ENCODE results near the gene GRK3.

Gene GRK3

DNA sequence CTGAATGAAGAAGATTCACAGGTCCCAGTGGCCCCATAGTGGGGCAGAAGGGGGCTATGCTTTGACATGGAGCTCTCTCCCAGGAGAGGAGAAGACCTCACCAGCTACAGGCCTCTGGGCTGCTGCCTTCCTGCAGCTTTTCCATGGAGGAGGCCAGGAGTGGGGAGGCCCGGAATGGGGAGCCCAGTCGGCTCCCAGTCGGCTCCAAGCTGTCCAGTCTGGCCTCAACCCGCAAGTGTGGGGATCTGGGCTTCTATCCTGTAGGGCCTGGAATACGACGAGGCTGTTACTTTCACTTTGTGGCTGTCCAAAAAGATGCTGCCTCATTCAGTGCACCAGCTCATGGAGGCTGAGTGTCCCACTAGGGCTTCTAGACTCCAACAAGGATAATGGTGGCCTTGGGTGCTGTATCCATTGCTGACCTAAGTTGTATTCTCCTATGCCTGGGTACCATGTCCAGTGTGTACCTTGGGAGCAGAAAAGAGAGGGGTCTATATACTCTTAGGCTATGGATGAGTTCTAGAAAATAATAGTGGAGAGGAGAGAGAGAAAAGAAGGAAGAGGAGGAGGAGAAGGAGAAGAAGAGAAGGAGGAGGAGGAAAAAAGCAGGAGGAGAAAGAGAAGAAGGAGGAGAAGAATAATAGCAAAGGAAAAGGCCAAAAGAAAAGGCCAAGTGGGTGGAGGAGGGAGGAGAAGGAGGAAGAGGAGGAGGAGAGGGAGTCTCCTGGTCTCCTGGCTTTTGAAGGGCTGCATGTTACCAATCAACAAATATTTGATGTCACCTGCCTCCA is 178.6 kb downstream of the GRK3 start:
- no peak for DNase-seq

GRCh38 chr22:25744694-25745093 is 180.2 kb downstream of the GRK3 start:
- DNase-seq: no peak

GRCh38 chr22:25745341-25746011 is 181.0 kb downstream of the GRK3 start:
- no peak for DNase-seq

- no peak for DNase-seq
These were observed 181.5 kb downstream of the GRK3 start for GRCh38 chr22:25746012-25746373.

DNA sequence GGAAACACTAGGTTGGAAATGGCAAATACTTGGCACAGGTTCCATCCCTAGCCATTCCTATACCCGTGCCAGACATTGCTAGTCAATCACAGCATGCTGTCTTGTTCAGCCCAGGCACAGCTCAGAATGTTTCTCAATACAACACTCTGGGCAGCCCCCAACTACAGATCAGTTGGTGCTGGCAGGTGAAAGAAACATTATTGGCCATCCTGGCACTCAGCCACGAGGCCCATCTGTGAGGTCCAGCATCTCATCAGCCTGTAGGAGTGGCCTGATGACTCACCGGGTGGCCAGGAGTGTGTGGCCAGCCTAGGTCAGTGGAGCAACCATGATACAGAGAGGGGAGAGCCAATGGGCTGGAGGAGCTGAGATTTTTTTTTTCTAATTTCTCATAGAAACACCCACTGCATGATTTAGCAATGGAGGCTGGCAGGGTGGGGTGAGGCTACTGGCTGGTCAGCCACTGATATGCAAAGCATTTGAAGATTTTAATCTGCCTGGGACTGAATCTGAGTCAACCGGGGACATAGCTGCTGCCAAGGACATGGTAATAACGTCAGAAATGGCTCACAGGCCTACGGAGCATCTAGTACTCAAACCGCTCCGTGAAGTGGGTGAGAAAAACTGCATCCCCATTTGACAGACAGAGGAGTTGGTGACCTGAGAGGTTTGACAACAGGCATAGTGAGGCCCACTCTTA is 182.9 kb downstream of the GRK3 start:
- DNase-seq: no peak

DNA sequence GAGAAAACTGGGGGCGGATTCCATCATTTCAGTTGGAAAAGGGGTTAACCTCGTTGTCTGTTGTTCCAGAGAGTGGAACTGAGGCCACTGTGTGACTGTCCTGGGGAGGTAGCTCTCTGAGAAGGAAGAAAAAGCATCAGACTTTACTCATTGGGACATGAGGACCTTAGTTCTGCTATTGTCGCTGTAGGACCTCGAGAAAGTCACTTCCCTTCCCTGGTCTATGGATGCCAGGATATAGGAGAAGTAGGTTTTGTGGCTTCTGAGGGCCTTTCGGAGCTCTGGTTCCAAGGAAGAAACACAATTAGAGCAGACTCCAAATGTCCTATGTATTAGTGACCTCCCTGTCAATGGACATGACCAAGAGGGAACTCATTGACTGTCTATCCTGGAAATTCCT is 183.7 kb downstream of the GRK3 start:
- no peak for DNase-seq

DNA sequence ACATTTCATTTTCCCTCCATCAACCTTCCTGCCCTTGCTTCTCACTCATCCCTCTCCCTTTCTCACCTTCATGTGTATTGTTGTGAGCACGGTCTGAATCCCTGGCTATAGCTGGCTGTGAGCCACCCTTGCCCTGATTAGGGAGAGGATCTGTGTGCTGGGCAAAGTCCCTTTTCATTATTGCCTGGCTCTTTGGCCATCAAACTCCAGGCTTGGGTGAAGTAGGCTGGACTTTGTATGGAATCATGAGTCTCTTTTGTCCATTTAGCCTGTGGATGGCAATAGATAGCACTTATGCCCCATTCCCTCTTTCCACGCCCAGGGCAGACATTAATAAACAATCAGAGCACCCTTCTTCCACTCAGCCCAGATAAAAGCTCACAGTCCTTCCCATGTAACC is 184.2 kb downstream of the GRK3 start:
- no peak for DNase-seq

DNA sequence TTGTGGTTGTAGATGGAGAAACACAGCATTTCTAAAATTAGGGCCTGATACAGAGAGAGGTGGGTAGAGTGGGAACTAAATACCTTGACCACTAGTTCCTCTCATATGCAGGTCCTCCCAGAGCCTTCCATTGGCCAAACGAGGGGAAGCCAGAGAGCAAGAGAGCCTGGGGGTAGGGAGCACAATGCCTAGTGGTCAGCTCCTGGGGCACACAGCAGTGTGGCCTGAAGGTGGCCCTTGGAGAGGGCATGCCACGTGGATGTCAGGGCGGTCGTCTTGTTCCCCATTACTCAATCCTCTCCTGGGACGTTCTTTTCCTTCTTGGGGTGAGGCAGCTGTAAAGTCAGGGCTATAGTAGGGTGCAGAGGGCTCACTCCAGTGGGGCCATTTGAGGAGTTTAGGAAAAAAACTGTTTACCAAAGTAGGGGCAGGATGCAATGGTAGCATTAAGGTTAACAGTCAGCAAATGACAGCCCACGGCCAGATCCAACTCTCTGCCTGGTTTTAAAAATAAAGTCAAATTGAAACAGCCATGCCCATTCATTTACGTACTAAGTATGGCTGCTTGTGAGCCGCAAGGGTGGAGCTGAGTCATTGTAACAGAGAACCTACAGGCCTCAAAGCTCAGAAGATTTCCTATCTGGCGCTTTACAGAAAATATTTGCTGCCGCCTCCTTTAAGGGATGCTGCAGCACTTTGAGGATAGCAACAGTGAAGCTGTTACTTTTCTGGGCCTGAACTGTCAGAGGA is 185.1 kb downstream of the GRK3 start:
- no peak for DNase-seq

GRCh38 chr22:25750569-25751173 is 186.2 kb downstream of the GRK3 start:
- no peak for DNase-seq

- DNase-seq: no peak
These were observed 186.7 kb downstream of the GRK3 start for GRCh38 chr22:25751174-25751581.

DNA sequence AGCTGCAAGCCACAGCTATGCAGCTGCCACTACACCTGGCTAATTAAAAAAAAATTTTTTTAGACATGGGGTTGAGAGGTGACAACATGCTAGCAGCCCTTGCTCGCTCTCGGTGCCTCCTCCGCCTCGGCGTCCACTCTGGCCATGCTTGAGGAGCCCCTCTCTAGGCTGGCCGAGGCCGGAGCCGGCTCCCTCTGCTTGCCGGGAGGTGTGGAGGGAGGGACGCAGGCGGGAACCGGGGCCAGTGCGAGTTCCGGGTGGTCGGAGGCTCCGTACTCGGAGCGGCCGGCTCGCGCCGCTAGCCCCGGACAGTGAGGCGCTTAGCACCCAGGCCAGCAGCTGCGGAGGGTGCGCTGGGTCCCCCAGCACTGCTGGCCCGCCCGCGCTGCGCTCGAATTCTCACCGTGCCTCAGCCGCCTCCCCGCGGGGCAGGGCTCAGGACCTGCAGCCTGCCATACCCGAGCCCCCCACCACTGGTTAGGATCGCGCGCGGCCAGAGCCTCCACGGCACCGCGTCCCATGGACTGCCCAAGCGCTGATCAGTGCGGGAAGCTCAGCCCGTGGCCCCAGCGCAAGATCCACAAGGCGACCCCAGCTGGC is 188.2 kb downstream of the GRK3 start:
- no peak for DNase-seq

- DNase-seq: no peak
These were observed 188.8 kb downstream of the GRK3 start for GRCh38 chr22:25753252-25753651.

- DNase-seq: no peak
These were observed 190.2 kb downstream of the GRK3 start for GRCh38 chr22:25754527-25755202.

GRCh38 chr22:25757686-25758085 is 193.2 kb downstream of the GRK3 start:
- DNase-seq: no peak

DNA sequence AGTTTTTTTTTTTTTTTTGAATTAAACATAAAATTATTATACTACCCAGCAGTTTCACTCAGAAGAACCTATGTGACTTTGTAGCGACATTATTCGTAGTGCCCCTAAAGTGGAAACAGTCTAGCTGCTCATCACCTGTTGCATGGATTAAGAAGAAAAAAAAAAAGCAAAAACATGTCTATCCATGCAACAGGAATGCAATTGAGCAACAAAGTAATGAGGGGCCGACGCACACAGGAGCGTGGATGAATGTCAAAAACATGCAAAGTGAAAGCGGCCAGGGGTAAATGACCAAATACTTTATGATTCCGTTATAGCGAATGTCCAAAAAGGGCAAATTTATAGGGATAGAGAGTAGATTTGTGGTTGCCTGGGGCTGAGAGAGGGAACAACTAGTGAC is 193.8 kb downstream of the GRK3 start:
- no peak for DNase-seq

DNA sequence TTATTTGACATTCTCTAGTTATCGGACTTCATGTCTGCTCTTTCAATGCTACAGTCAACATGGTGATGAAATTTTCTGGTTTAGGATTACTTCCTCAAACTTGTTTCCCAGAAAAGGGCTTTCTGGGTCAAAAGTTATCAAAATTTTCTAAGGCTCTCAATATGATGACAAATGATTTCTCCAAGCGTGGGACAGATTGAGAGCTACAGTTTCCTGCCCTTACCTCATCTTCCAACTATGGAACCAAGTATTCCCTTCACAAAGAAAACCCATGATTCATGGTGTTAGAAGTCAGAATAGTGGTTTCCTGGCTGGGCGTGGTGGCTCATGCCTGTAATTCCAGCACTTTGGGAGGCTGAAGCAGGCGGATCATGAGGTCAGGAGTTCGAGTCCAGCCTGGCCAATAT is 195.4 kb downstream of the GRK3 start:
- no peak for DNase-seq

DNA sequence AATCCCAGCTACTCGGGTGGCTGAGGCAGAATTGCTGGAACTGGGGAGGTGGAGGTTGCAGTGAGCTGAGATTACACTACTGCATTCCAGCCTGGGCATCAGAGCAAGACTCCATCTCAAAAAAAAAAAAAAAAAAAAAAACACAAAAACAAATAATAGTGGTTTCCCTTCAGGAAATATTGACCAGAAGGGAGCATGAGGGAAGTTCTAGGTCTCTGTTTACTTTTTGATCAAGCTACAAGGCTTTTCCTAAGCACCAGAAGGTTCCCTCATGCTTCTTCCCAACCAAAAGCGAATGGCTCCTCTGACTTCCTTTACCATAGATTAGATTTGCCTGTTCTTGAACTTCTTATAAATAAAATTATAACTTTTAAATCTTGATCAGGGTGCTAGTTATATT is 195.8 kb downstream of the GRK3 start:
- no peak for DNase-seq

DNA sequence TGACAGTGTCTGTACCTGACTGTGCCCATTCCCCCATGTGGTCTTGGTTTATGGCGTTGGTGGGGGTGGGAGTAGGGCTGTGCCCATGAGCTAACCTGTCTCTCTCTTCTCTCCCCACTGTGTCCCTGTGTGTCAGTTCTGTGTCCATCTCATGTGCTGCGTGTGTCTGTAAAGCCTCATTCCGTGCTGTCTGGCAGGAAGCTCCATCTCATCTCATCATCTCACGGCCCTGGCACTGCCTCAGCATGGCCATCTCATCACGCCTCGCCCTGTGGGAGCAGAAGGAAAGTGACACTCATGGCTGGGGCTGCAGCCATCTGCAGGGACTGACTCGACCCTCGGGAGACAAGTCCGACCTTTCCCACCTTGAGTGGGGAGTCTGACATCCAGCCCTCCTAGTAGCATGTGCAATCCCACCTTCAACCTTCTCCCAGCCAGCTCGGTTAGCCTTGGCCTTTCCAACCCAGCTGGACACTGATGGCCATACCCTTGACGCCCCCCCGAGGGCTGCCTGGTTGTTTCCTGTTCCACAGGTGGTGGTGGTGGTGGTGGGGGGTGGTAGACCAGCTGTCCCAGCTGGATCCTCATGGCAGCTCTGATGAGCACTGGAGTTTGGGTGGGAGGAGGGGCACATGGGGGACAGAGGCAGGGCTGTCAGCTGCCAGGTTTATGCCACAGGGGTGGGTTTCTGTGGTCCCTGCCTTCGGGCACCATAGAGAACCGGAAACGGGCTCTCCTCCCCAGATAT is 196.5 kb downstream of the GRK3 start:
- DNase-seq: no peak

DNA sequence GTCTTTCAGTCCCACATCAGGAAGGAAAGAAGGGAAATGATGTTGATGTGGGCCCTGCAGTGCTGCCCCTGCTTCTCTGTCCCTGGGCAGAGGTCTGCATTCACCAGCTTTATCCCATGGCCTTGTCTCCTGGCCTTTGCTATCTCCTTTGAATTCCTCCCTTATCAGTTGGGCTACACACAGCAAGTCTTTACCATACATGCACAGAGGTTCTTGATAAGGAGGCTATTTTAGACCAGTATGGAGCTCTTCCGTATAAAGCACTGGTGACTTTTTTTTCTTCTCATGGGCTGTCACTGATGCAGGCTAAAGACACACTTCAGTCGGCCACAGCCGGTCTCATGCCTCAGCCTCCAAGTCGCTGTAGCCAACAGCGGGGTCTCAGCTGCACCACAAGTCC is 197.7 kb downstream of the GRK3 start:
- DNase-seq: no peak

GRCh38 chr22:25763239-25763777 is 198.8 kb downstream of the GRK3 start:
- DNase-seq: no peak

Measured in NCI-H526 treated with DMSO at 0.1 percent for 48 hours (cell line).